ENCODE measurements around the gene TNS3.

The TNS3 gene

DNA sequence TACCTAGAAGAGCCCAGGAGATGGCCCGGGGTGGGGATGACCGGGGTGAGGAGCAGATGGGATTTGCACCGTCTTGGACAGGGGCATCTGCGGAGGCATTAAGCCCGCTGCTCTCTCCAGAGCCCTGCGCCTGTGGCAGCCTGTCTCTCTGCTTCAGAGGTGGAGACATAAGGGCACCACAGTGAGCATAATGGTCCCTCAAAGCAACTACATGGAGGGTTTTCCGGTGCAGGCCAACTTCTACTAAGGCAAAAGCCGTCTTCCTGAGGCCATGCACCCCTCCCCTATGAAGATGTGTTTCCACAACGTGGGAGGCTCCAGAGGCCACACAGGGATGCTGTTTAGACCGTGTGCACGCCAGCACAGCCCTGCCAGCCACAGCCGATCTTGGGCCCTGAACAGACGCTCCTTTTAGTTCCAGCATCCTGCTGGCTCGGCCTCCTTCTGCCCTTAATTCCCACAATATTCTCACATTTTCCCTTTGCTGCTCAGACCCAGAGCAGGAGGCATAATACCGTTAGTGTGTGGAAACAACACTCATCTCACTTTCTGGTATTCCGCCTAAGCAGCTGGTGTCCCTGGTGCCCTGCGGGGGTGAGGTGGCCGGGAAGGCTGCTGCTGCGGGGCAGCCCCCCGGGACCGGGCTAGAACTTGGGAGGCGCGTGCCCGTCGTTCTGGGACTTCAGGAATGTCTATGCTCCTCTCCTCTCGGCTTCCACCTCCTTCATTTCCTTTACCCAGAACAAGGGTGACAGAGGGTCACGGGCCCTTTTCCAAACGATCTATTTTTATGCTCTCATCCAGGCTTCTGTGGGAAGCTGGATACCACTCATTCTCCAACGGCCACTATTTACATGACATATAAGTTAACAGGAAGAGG lies 266.9 kb downstream of the TNS3 start:
- DNase-seq = no peak

DNA sequence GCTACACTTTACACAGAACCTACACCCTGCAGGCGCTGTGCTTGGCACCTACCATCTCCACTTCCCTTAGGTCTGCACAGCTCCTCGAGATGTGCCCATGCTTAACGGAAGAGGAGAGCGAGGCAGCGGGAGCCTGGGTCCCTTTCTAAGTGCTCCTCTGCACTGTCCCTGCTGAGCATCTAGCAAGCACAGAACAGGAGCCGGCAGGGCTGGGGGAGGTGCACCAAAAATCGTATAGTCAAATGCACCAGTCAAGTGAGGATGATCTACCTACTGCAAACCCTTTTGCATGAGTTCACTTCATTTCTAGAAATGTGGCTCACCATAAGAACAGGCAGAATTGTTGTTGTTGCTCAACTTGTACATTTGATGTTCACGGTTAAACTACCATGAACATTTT lies 267.7 kb downstream of the TNS3 start:
- no peak for DNase-seq

DNA sequence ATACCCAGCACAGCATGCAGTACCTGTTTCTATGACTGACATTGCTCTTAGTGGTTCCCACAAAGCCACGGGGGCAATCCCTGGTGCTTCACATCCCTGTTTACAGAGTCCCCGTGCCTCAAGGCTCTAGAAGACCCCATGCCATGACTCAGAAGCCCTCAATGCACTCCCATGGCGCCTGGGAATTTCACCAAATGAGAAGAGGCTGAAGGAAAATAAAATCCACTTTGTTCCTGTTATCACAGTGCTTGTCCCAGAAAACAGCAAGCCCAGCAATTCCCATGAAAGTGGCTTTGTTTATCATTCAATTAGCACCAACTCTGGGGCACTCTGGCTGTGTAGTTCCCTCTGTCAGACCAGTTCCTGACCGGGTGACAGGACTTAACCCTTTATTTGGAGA lies 268.3 kb downstream of the TNS3 start:
- DNase-seq = no peak

DNA sequence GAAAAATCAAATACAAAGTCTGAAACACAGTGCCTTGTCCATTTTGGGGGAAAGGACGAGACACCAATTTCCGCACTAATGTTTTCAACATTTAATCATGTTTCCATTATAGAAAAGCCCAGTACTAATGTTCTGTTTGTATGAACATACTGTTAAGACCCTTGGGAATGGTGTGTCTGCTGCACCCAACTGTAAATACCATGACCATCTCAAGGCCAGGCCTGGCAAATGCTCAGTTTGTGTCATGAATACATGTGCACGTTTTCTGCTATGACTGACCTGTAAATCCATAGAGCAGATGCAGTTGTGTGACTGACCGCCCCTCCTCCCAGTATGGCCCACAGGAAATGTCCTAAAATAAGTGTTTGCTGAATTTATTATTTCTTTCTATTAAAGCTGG lies 270.0 kb downstream of the TNS3 start:
- no peak for DNase-seq

DNA sequence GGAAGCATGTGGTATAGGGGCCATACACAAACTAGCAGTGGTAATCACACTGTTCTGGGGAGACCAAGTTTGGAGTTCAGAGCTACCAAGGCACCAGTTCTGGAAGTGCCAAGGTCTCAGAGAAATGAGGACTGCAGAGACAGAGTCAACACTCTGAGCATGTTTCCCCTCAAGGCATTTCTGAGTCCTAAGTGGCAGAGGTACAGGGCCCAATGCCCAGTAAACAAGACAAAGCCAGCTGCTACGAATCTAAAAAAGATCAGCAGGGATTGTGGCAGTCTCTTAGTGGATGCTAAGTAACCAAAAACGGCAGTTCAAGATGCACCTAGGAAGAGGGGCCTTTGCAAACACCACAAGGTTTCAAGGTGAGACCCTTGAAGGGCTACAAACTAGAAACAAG lies 271.9 kb downstream of the TNS3 start:
- DNase-seq = no peak

DNA sequence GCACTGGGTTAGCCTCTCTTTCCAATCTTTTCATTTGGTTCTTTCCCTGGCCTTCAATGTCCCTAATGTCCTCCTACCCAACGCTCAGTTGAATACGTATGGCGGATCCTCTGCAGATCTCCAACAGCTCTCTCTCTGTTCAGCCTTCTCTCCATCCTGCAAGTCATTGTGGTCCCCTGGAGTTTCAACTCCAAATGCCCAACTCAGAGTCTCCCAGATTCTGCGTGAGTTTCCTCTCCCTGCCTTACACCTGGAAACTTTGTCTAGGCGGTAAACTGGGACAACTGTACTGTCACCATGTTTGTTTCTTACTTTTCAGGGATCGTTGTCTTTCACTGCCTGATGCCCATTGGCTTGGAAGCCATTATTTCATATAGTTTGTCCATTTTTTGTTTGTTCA lies 273.1 kb downstream of the TNS3 start:
- DNase-seq = no peak

DNA sequence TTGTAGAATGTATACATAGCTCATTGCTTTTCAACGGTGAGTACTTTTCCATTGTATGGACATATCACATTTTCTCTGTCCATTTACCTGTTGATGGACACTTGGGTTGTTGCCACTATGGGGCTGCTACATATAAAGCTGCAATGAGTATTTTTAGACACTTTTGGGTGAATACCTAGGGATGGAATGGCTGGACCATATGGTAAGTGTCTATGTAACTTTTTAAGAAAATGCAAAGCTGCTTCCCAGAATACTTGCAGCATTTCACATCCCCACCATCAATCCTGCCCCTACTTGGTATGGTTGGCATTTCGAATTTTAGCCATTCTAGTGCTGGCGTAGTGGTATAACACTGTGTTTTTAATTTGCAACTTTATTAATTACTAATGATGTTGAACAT lies 274.6 kb downstream of the TNS3 start:
- DNase-seq = no peak

DNA sequence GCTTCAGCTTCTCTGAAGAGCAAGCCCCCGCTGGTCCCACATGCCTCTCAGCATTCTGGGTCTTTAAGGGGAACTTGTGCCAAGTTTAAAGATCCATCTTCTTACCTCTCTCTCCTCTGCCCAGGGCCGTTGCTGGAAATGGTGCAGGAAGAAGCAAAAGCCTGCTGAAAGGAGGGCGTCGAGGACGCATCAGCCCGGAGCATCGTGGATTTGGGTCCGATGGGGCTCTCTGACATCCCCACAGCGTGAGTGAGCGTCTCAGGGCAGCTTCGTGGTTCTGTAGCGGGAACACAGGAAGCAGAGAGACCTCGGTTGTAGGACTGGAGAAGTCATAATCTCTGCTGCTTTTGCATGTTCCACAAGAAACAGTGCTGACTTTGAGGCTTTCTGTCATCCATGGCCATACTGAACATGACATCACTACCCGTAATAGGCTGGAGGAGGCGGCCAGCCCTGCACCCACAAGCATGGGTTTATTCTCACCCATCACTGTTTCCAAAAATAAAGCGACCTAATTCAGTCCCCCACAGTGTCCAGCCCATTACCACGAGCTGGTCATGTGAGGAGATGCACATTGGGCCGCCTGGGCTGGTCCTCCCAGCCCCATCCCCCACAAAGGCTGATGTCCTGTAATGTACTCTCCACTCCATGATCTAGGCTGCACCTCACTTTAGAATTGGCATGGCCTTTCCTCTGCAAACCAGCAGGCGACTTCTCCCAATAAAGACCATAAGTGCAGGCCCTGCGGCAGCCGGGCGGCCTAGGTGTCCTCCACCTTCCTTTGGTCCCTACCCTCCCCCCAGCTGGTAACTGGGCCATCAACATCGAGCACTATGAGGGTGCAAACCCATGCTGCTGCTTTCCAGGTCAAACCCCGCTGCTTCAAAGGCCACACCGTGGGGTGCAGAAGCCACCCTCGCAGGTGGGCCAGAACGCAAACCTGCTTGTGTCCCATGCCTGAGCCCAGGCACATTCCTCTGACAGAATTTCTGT lies 276.9 kb downstream of the TNS3 start:
- DNase-seq = no peak

DNA sequence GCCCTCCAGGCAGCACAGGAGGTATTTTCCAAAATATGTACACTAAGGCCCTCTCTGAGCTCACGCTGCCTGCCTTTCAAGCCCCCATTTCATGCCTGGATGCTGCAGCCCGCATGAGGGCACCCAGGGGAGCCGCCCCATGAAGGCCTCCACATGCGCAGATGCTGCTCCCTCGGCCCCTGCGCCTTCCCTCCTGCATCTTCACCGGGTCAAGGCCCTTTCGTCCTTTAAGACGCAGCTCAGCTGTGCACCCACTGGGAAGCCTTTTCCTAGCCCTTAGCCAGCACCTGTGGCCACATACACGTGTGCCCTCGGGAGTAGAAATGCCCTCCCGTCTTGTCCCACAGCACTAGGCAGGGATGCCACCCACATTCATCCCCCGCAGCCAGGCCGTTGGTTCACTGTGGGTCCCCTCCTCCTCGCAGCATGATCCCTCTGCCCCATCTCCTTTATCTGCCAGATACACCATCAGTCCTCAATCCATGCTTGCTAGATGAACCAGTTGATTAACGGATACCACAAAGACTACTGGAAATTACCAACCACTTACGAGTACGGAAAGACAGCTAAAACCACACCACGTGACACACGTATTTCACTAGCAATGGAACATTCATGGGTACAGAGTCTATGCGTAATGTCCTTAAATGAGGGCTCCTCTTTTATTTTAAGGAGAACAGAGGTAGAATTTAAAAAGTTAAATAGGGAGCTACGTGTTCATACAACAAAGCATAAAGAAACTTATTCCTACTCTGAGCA lies 278.0 kb downstream of the TNS3 start:
- no peak for DNase-seq

DNA sequence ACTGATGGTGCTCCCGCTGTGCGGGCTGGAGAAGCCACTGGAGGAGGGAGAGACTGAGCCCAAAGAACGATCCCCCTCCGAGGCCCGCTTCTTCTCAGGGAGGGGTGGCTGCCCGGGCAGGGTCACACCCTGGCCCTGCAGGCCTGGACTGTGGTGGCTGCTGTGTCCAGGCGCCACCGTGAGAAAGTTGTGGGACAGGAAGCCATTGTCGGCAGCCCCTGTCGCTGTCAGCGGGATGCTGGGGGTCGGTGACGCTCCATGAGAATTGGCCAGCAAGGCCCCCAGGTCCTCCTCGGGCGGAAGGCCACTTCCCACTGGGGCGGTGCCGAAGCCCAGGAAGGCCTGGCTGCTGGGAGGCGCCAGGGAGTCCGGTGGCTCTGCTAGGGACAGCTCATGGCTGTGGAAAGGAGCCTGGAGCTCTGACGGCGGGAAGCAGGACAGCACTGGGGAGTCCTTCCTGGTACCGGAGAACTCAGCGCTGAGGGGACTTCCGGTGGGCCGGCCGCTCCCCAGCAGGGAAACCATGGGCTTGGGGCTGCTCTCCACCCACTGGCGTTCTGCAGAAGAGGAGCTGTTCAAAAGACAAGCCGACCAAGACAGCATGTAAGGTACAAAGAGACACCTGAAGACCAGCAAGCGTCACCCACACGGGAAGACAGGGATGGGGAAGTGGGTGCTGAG lies 278.8 kb downstream of the TNS3 start:
- DNase-seq = no peak

DNA sequence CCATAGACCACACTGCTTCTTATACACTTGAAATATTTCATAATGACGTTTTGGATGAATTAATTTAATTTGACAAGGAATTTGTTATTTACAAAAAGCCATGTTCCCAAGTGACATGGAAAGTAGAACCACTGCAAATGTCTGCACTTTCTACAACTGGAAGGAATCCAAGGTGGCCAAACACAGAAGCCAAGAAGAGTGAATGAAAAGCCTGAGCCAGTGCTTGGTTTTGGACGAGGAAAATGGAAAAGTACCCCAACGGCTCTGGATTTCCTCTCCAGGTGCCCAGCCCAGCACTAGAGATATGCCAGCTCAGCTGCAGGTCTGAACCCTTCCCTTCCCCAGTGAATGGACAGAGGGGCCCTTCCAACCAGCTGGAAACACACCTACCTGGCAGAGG lies 279.4 kb downstream of the TNS3 start:
- no peak for DNase-seq

DNA sequence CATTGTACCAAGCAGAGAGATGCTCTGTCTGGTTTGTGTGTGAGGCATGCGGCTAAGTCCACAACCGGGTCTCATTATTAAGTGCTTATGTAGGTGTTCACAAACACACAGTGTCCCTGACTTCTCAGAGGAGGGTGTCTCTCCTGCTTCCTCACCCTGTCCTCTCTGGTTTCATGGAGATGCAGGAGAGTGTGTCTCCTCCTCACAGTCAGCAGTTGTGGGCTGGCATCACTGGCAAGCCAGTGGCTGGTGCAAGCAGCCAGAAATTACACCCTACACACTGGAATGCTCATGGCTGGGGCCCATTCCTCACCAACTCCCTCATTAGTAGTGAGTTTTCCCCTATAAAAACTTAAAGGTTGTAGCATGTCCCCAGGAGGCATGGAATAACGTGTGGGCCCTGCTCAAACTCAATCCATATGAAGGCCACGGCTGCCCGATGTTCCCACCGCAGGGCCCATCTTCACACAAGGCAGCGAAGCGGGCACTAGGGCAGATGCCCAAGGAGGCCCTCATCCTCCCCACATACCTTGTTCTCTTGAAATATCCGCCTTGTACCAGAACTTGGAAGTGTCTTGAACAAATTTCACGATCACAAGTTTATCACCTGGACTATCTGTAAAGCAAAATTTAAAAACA lies 280.1 kb downstream of the TNS3 start:
- DNase-seq = no peak

DNA sequence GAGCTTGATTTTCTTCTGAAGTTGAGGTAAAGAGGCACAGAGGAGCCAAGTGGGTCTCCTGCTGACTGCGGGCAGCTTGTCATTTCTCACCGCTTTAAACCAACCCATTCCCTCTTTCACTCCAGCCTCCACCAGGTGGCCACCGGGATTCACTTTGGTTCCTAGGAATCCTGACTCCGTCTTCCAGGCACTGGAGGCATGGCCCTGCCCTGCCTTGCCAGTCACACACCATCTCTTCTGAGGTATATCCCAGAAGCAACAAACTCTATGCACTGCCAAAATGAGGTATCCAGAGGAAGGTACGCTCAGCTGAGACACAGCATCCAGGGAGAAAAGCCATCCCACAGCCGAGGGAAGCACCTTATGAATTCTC lies 280.8 kb downstream of the TNS3 start:
- no peak for DNase-seq

DNA sequence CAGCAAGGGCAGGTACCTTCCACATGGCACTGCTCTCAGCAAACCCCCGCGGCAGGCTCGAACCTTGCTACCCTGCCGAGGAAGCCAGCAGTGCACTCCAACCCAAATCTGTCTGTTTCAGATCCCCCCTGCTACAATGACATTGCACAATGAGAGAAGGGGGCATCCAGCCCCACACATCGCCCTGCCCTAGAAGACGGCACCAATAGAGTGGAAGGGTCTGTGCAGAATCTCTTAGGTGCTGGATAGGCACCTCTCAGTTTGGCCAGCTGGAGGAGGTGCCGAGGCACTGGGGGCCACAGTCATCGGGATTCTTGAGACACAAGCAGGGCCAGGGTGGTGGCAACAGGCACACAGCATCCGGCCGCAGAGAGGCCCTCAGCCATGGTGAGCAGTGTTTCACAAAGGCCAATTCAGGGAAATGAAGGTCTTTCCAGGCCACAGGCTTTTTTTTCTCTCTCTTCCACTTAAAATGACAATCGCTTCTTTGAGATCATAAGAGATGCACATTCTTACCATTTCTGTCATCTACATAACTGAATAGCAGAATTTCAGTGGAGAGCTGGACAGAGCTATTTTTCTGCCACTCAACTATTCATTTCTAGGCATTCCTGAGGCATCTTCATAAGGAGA lies 281.3 kb downstream of the TNS3 start:
- DNase-seq = no peak

DNA sequence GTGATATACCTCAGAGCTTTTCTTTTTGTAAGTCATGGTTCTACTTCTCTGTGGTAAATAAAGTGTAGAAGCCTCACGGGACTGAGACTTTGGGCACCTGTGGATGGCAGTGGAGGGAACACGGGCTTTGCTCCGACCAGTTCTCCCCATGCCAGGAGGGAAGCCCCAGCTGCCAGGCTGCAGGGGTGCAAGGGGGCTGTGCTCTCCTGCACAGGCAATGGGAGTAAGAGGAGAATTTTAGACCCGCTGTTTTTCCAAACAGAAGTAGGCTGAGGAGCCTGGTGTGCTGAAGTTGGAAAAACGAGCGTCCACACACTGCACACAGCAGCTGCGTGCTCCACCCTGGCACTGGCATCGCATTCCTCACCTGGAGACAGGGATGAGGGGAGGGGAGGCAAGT lies 282.4 kb downstream of the TNS3 start:
- no peak for DNase-seq

DNA sequence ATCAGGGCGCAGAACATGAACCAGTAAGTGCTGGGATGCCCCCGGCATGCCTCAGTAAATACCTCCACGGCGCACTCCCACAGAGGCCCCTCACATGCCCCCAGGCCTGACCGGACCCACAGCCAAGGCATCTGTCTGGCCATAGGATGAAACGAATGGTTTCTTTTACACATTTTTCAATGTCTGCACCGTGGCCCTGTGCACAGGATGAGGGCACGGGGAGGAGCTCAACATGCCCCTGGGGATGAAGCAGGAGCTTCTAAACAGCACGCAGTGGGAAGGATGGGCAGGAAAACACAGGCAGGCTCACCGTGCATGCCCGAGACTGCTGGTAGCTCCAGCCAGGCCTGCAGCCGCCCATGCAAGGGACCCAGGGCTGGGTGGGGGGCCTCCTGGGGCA lies 283.3 kb downstream of the TNS3 start:
- no peak for DNase-seq

DNA sequence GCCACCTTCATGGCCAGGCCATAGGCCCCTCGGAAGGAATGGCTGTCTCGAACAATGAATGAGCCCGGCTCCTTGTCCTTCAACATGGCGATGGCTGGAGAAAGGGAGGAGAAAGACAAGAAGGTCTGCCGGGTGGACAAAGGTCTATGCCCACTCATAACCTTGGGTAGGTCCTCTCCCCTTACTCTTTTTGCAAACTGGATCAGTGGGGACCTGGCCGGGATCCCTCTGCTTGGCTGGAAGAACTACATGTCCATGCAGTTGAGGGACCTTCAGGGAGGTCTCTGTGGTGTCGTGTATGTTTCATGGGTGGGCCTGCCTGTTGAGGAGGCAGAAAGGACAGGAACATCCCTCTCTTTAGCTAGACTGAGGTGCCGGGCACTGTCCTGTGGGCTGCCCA lies 284.8 kb downstream of the TNS3 start:
- no peak for DNase-seq

DNA sequence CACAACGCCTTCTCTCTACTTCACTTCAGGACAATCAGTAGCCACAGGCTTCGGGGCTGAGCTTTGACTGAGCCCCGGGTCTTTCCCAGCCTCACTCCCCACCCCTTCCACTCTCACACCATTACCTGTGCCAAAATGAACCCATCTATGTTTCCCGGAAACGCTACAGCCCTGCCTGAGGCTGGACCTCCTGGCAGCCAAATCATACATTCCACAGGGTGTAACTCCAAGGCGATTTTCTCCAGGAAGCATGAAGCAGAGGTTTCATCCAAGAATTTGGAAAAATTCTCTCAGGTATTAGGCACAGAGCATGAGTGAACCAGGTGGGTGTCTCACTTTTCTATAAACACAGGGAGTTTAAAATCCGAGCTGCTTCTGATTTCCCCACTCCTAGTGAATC lies 286.3 kb downstream of the TNS3 start:
- DNase-seq = no peak

DNA sequence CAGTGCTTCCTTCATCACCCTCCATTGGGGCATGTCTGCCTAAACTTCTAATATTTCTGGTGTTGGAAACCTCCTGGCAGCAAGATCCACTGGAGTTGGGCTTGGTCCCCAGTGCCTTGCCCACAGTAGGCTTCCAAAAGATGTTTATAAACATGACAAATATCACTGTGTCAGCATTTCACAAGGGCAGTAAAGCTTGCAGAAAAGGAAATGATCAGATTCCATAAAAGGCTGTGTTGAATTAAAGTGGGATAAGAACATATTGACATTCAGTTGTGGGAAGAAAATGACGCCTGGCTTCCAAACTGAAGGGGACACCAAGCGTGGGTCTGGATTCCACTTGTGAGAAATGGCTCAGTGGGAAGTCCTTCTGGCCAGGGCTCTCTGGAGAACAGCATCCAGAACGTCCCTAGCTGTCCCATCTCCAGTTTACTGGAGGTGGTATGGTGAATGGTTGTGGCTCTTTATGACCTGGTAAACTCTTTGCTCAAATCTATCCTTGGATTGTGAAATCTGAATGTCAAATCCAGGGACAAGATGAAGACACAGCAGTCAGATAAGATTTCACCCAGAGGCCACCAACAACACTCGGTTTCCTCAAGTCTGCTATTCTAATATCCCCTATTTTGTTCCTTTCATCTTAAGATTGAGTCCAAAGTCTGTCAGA lies 287.2 kb downstream of the TNS3 start:
- DNase-seq = no peak

DNA sequence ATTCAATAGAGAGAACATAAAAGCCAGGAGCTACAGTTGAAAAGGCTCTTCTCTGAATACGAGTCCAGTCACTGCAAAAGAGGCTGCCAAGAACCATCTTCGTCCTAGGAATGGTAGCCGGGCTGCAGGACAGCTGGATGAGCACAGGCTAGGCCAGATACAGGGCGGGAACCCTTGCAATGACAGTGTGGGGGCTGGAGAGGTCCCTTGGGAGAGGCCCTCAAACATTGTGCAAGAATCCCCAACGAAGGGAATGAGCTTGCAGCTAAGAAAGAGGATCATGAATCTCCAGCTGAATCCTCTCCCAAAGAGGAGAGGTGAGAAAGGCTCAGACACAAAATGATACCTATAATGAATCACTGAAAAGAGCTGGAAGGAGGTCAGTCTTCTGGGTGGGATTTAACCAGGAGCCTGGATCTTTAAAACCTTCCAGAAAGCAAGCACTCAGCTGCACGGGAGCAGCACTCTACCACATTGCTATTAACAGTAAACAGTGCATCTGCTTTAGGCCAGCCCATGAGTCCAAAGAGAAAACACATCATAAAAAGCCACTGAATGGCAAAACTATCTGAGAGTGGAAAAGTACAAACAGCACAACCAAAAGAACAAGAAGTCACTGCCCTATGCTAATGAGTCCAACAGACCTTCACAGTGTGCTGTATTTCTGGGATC lies 287.9 kb downstream of the TNS3 start:
- DNase-seq = no peak

All from OCI-M1 (cell line).